Heart left ventricle (tissue), 13 donors: Measurements from ENCODE around the gene TMEM170A.

Source experiments
- POLR2A ChIP-seq, 2 donors: fragments of 450-650 bp; IDR thresholded peaks; one replicate each; pipeline ENCODE4 v1.6.1; 2017; ENCODE audit warnings: antibody characterized with exemption in 2 of 2, mild to moderate bottlenecking in 2 of 2, moderate library complexity in 2 of 2
- TF ChIP-seq, protein P1 (sequence below), 12 donors: fragments of 200-600 bp; sonication (generic) in 4 of 12; IDR thresholded peaks; one replicate each; pipeline versions ENCODE4 v1.5.0 to v1.8.0; 2018 to 2022; ENCODE audit warnings: antibody characterized with exemption in 12 of 12, mild to moderate bottlenecking in 5 of 12
- donor health status: ischemic (EF 13 %, LVEDD 7.1; RV severe dilation, severe dysfunction).
- donor health status: DM: no; HTN: yes; CAD: no.
- donor health status: DM: no; HTN: no; CAD: no.
- donor health status: ischemic (EF 25% LVEDD 6.9; RV normal size, moderate dysfunction).
- donor health status: ischemic (EF 25% LVEDD 5.7; RV mildly dilated, moderate dysfunction).
- donor health status: ischemic (EF 35%, LVEDD 5.7; RV mildly dilated, moderate dysfunction).
- donor health status: nonischemic (EF 11% LVEDD 7.7; RV severe dilation, severe dysfunction).
- donor health status: DM: yes; HTN: yes; CAD: no.
- donor health status: PGD.
- donor health status: ischemic (EF 29% LVEDD 5.4; RV normal size, mild dysfunction).
- donor health status: nonischemic (EF 23%, LVEDD 6.1; RV moderate dilation, normal function).

GRCh38 chr16:75402159-75402820 is 62.2 kb downstream of the TMEM170A start:
- TF ChIP-seq, protein P1, sequence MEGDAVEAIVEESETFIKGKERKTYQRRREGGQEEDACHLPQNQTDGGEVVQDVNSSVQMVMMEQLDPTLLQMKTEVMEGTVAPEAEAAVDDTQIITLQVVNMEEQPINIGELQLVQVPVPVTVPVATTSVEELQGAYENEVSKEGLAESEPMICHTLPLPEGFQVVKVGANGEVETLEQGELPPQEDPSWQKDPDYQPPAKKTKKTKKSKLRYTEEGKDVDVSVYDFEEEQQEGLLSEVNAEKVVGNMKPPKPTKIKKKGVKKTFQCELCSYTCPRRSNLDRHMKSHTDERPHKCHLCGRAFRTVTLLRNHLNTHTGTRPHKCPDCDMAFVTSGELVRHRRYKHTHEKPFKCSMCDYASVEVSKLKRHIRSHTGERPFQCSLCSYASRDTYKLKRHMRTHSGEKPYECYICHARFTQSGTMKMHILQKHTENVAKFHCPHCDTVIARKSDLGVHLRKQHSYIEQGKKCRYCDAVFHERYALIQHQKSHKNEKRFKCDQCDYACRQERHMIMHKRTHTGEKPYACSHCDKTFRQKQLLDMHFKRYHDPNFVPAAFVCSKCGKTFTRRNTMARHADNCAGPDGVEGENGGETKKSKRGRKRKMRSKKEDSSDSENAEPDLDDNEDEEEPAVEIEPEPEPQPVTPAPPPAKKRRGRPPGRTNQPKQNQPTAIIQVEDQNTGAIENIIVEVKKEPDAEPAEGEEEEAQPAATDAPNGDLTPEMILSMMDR (IDR thresholded peaks at IDR 0.05): no peak
- TF ChIP-seq POLR2A (IDR thresholded peaks at IDR 0.05): no peak
